ENCODE measurements around the gene EXD3. TPM values are rescaled to one million over a fixed set of nuclear protein-coding genes. Genes with fewer than 3 reads are reported as not detected.

EXD3 gene
- total and polyA plus RNA-seq, 2 of the 13 experiments (the other 11 are each of a cell fraction or from before 2014, with no cell fraction given), result 2.7 to 4.8 TPM

DNA sequence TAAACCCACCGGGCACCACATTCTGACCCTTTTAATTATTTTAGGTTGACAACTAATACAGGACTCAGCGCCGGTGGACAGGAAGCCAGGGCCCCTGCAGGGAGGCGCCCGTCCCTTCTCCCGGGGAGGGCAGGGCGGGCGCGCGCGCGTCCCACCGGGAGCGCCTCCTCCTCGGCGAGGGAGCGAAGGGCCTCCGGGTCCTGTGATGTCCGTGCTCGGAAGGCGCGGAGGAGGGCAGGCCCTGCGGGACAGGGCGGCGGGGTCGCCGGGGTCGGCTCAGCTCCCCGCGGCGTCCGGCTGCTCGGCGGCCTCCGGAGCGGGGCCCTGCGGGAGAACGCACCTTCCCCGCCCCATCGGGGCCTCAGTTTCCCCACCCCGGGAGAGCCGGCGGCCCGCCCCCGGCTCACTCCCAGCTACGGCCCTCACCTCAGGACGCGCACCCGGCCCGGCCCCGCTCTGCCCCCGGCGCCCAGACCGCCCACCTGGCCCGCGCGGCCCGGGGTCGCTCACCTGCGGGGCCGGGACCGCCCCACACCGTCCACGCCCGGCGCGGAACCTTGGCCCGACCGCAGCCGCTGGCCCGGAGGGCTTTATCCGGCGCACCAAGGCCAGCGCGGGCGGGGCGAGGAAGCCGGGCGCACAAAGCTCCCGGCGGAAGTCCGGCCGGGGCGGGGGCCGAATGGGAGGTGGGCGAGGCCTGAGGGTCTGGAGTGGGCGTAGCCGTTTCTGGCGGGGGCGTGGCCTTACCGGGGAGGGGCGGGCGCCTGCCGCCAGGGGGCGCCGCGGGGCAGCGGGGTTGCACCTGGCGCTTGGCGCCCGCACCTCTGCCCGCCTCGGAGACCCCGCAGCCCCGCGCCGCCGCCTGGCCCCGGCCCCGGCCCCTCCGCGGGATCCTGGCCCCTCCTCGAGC lies at the start of gene EXD3, which contains the start of gene NOXA1 (continued):
- TF ChIP-seq CTCF (CRISPR knock-in tag; IDR thresholded peaks at IDR 0.05) (peak; percentile 71), NFATC3 (CRISPR knock-in tag; IDR thresholded peaks at IDR 0.05) (0 out of 2 replicates have a peak, but pooled peaks have one; percentile 33), DNMT3B (CRISPR knock-in tag; conservative IDR thresholded peaks at IDR 0.05) (no peak), SMAD1 (CRISPR knock-in tag; IDR thresholded peaks at IDR 0.05; ENCODE audit: borderline replicate concordance, low read depth) (no peak), ZKSCAN1 (IDR thresholded peaks at IDR 0.05; ENCODE audit: low read length) (no peak), EED (CRISPR knock-in tag; IDR thresholded peaks at IDR 0.05) (no peak), ZBTB7A (CRISPR knock-in tag; IDR thresholded peaks at IDR 0.05) (0 out of 2 replicates have a peak, but pooled peaks have one; percentile 26), HDAC2 (CRISPR knock-in tag; IDR thresholded peaks at IDR 0.05) (peak; percentile 39; the same call in 1 of the 2 replicates), ZBTB4 (CRISPR knock-in tag; IDR thresholded peaks at IDR 0.05; ENCODE audit: borderline replicate concordance) (no peak), FOSL1 (CRISPR knock-in tag; IDR thresholded peaks at IDR 0.05; ENCODE audit: borderline replicate concordance) (0 out of 2 replicates have a peak, but pooled peaks have one; percentile 7), RFX5 (IDR thresholded peaks at IDR 0.05; ENCODE audit: low read depth, low read length) (0 out of 2 replicates have a peak, but pooled peaks have one; percentile 12), HNF4G (IDR thresholded peaks at IDR 0.05; ENCODE audit: borderline replicate concordance, low read depth, low read length) (0 out of 2 replicates have a peak, but pooled peaks have one; percentile 51), HNF4G (CRISPR knock-in tag; IDR thresholded peaks at IDR 0.05; ENCODE audit: borderline replicate concordance, low read depth) (peak; percentile 57; the same call in 1 of the 2 replicates), YEATS4 (CRISPR knock-in tag; IDR thresholded peaks at IDR 0.05; ENCODE audit: borderline replicate concordance) (peak; percentile 93), ZNF138 (CRISPR knock-in tag; IDR thresholded peaks at IDR 0.05; ENCODE audit: low read depth) (no peak), MIXL1 (CRISPR knock-in tag; IDR thresholded peaks at IDR 0.05) (peak; percentile 43; the same call in 1 of the 2 replicates), ETV5 (CRISPR knock-in tag; IDR thresholded peaks at IDR 0.05; ENCODE audit: borderline replicate concordance) (peak; percentile 71)
- TF ChIP-seq, protein P1, sequence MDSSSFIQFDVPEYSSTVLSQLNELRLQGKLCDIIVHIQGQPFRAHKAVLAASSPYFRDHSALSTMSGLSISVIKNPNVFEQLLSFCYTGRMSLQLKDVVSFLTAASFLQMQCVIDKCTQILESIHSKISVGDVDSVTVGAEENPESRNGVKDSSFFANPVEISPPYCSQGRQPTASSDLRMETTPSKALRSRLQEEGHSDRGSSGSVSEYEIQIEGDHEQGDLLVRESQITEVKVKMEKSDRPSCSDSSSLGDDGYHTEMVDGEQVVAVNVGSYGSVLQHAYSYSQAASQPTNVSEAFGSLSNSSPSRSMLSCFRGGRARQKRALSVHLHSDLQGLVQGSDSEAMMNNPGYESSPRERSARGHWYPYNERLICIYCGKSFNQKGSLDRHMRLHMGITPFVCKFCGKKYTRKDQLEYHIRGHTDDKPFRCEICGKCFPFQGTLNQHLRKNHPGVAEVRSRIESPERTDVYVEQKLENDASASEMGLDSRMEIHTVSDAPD (CRISPR knock-in tag; IDR thresholded peaks at IDR 0.05), result no peak
- TF ChIP-seq, protein P2, sequence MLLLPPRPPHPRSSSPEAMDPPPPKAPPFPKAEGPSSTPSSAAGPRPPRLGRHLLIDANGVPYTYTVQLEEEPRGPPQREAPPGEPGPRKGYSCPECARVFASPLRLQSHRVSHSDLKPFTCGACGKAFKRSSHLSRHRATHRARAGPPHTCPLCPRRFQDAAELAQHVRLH (CRISPR knock-in tag; IDR thresholded peaks at IDR 0.05; ENCODE audit: borderline replicate concordance, low read depth), result peak; percentile 80; the same call in 1 of the 2 replicates
- TF ChIP-seq, protein P3, sequence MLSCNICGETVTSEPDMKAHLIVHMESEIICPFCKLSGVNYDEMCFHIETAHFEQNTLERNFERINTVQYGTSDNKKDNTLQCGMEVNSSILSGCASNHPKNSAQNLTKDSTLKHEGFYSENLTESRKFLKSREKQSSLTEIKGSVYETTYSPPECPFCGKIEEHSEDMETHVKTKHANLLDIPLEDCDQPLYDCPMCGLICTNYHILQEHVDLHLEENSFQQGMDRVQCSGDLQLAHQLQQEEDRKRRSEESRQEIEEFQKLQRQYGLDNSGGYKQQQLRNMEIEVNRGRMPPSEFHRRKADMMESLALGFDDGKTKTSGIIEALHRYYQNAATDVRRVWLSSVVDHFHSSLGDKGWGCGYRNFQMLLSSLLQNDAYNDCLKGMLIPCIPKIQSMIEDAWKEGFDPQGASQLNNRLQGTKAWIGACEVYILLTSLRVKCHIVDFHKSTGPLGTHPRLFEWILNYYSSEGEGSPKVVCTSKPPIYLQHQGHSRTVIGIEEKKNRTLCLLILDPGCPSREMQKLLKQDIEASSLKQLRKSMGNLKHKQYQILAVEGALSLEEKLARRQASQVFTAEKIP (CRISPR knock-in tag; IDR thresholded peaks at IDR 0.05; ENCODE audit: borderline replicate concordance), result no peak
